ENCODE data around the gene EXOC4.

DNA sequence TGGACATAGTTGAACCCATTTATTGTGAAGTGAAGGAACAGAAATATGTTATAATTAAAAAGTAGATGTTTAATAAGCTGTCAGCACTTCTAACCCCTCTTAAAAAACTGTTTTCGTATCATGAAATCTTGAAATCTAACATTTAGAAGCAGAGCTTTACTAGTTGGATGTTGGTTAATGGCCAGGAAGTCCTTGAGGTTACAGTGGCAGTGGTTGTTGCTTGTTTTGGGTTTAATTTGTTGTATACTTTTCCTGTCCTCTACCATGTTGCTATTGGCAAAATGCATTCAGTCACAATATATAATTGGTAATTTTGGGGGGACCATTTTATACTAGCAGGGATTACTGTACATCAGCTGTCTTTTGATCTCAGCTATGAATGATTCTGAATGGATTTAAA lies 60.7 kb downstream of the EXOC4 start:
- TF ChIP-seq, protein P1, sequence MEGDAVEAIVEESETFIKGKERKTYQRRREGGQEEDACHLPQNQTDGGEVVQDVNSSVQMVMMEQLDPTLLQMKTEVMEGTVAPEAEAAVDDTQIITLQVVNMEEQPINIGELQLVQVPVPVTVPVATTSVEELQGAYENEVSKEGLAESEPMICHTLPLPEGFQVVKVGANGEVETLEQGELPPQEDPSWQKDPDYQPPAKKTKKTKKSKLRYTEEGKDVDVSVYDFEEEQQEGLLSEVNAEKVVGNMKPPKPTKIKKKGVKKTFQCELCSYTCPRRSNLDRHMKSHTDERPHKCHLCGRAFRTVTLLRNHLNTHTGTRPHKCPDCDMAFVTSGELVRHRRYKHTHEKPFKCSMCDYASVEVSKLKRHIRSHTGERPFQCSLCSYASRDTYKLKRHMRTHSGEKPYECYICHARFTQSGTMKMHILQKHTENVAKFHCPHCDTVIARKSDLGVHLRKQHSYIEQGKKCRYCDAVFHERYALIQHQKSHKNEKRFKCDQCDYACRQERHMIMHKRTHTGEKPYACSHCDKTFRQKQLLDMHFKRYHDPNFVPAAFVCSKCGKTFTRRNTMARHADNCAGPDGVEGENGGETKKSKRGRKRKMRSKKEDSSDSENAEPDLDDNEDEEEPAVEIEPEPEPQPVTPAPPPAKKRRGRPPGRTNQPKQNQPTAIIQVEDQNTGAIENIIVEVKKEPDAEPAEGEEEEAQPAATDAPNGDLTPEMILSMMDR (conservative IDR thresholded peaks at IDR 0.05; ENCODE audit: low read length), result no peak
- no peak for TF ChIP-seq EZH2phosphoT487 (IDR thresholded peaks at IDR 0.05; ENCODE audit: borderline replicate concordance)
